Measurements from ENCODE around the gene KRT20.

Gene KRT20

DNA sequence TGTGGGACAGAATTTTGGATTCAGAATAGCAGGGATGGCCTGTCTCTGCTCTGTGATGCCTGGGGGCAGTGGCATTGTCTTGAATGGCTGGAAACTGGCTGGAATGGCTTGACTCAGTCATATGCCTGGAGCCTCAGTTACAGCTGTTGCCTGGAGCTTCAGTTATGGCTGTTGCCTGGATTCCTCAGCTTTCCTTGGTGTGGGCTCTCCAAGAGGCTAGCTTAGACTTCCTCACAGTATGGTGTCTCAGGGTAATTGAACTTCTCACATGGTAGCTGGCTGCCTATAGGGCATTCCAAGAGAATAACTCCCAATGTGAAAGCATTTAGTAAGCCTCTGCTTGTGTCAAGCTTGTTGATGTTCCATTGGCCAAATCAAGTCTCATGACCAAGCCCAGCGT is 31.3 kb upstream of the KRT20 start:
- TF ChIP-seq POLR2A (IDR thresholded peaks at IDR 0.05; ENCODE audit: extremely low read depth, insufficient read length) (no peak), MYC (IDR thresholded peaks at IDR 0.05; ENCODE audit: low read depth, low read length) (no peak)
- TF ChIP-seq, protein P1, sequence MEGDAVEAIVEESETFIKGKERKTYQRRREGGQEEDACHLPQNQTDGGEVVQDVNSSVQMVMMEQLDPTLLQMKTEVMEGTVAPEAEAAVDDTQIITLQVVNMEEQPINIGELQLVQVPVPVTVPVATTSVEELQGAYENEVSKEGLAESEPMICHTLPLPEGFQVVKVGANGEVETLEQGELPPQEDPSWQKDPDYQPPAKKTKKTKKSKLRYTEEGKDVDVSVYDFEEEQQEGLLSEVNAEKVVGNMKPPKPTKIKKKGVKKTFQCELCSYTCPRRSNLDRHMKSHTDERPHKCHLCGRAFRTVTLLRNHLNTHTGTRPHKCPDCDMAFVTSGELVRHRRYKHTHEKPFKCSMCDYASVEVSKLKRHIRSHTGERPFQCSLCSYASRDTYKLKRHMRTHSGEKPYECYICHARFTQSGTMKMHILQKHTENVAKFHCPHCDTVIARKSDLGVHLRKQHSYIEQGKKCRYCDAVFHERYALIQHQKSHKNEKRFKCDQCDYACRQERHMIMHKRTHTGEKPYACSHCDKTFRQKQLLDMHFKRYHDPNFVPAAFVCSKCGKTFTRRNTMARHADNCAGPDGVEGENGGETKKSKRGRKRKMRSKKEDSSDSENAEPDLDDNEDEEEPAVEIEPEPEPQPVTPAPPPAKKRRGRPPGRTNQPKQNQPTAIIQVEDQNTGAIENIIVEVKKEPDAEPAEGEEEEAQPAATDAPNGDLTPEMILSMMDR (IDR thresholded peaks at IDR 0.05; ENCODE audit: low read depth, low read length), result no peak
- TF ChIP-seq, protein P2, sequence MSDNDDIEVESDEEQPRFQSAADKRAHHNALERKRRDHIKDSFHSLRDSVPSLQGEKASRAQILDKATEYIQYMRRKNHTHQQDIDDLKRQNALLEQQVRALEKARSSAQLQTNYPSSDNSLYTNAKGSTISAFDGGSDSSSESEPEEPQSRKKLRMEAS (IDR thresholded peaks at IDR 0.05; ENCODE audit: low read depth, low read length), result no peak
- DNase-seq (ENCODE audit: low read depth), result no peak
- no peak overlapping the region for H3K4me3 ChIP-seq (ENCODE audit: low read depth, low read length)

DNA sequence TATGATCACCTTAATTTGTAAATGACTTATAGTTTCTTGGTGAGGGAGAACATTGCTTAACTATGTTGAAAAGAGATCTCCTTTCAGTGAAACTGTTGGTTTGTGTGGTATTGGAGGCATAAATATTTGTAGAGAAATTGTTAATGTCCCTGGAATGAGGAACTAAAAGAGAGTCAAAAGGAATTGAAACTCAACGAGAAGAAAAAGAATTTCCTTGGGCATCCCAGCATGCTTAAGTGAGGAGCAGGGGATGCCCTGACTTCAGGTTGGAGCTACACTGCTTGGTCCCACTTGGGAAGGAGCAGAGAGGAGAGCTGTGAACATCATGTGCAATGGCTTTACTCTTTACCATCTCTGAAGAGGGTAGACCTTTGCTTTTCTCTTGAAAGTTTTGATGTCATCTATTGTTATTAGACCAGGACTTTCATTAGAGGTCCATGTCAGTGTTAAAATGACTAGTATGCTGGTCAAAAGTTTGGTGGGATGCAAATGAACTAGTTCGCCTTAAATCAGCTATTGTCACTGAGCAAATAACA is 30.7 kb upstream of the KRT20 start:
- no peak overlapping the region for H3K4me3 ChIP-seq (ENCODE audit: low read depth, low read length)
- DNase-seq (ENCODE audit: low read depth), result no peak

DNA sequence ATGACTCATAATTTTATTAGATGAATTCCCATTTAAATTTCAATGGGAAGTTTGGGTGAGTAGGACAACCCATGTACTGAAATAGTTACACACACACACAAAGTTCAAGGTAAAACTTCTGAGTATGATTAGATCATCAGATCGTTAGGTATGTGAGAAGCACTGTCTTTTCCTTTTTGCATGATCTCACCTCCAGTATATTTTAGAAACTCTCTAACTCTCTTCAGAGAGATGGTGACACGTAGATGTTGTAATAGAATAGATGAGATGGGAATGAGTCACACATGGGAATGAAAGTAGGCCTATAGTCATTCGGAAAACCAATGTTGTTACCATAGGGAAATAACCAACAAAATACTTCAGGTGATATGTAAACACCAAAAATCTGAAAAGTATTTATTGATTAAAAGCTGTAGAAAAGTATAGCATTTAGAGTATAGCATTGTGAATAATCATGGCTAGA is 30.2 kb upstream of the KRT20 start:
- TF ChIP-seq MYC (IDR thresholded peaks at IDR 0.05; ENCODE audit: low read depth, low read length) (no peak), POLR2A (IDR thresholded peaks at IDR 0.05; ENCODE audit: extremely low read depth, insufficient read length) (no peak)
- TF ChIP-seq, protein P2 (IDR thresholded peaks at IDR 0.05; ENCODE audit: low read depth, low read length), result no peak
- TF ChIP-seq, protein P1 (IDR thresholded peaks at IDR 0.05; ENCODE audit: low read depth, low read length), result no peak

More for the DNA sequence above, 30.7 kb upstream of the KRT20 start:
- TF ChIP-seq, protein P1 (IDR thresholded peaks at IDR 0.05; ENCODE audit: low read depth, low read length), result no peak
- no peak for TF ChIP-seq MYC (IDR thresholded peaks at IDR 0.05; ENCODE audit: low read depth, low read length)
- TF ChIP-seq, protein P2 (IDR thresholded peaks at IDR 0.05; ENCODE audit: low read depth, low read length), result no peak

DNA sequence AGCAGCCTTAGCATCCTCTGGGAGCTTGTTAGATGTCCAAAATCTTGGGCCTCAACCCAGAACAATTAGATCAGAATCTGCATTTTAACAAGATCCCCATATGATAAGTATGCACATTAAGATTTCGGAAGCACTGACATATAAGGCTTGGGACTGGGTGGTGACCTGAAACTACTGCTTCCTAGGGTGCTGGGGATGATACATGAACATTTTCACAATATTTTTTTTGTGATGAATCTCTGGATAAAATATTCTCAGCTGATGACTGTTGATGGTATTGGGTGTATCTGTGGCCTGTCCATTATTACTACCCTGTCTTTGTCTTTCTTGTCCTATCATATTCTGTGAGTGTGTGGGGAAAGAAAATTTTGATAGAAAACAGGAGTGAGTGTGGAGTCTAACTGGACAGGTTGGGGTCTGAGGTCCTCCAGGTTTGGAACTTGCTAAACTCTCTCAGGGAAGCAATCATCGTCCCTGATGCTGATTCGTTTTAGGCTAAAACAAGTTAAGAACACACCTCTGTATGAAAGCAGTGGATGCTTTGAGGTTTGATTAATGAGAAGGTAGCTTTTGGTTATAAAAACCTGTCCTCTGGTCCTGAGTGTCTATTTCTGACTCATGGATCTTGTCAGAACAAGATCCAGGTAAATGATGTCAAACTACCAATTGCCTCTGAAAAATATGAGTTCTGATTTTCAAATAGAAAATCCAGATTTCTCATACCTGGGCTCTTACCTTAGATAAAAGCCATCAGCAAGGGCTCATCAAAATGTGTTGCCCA is 29.2 kb upstream of the KRT20 start:
- H3K4me3 ChIP-seq (ENCODE audit: low read depth, low read length), result no peak overlapping the region
- TF ChIP-seq, protein P1 (IDR thresholded peaks at IDR 0.05; ENCODE audit: low read depth, low read length), result no peak
- TF ChIP-seq, protein P2 (IDR thresholded peaks at IDR 0.05; ENCODE audit: low read depth, low read length), result no peak
- TF ChIP-seq POLR2A (IDR thresholded peaks at IDR 0.05; ENCODE audit: extremely low read depth, insufficient read length) (no peak), MYC (IDR thresholded peaks at IDR 0.05; ENCODE audit: low read depth, low read length) (no peak)
- no peak for DNase-seq (ENCODE audit: low read depth)

More for the DNA sequence above, 30.2 kb upstream of the KRT20 start:
- no peak overlapping the region for H3K4me3 ChIP-seq (ENCODE audit: low read depth, low read length)
- DNase-seq (ENCODE audit: low read depth), result peak; percentile 3

DNA sequence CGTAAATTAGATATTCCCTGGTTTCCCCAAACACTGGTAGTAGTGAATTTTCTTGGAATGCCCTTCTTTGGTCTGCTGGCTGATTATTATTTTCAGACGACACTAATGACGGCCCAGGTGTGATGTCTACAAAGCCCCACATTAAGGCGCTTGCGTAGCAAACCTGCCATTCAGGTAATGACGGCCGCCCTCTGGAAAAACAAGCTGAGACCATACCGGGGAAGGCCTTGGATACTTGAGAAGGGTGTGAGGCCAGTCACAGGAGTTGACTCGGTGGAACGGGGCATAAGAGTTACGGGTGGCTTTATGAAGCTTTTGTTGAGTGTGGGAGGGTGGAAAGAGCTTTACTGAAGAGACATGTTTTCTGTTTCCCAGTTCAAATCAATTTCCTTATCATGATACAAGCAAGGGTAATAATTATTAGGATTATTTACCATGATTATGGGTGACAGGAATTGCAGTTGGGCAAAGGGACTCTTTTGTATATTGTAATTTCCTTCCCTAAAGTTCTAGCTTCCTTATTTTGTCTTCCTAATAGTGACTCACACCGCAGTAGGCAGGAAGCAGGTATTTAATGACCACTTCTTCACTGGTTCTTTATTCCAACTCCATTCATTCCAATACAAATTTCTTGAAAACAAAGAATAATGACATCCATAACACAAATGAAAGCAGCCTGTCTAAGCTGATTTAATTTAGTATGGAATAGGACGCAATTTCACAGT is 27.6 kb upstream of the KRT20 start:
- DNase-seq (ENCODE audit: low read depth), result no peak
- TF ChIP-seq, protein P2 (IDR thresholded peaks at IDR 0.05; ENCODE audit: low read depth, low read length), result no peak
- TF ChIP-seq, protein P1 (IDR thresholded peaks at IDR 0.05; ENCODE audit: low read depth, low read length), result no peak
- TF ChIP-seq POLR2A (IDR thresholded peaks at IDR 0.05; ENCODE audit: extremely low read depth, insufficient read length) (no peak), MYC (IDR thresholded peaks at IDR 0.05; ENCODE audit: low read depth, low read length) (no peak)
- H3K4me3 ChIP-seq (ENCODE audit: low read depth, low read length), result no peak overlapping the region
